Testis (tissue), 5 donors: ENCODE measurements around the gene WEE2. TPM values are rescaled to one million over a fixed set of nuclear protein-coding genes. Genes with fewer than 3 reads are reported as not detected.

Experiments used
- DNase-seq: peaks from one replicate; pipeline ENCODE4 v3.0.0-alpha.2; 2019
- H3K27ac ChIP-seq, 2 donors: fragments of 200-600 bp; sonication (generic); one replicate each; pipeline ENCODE4 v1.5.1; 2019
- H3K27me3 ChIP-seq: fragments of 200-600 bp; sonication (generic); one replicate; pipeline ENCODE4 v1.5.1; 2019
- H3K36me3 ChIP-seq: fragments of 200-600 bp; sonication (generic); one replicate; pipeline ENCODE4 v1.5.1; 2017; ENCODE audit warnings: low read depth; ENCODE audit errors: missing control alignments
- H3K4me1 ChIP-seq: fragments of 200-600 bp; sonication (generic); one replicate; pipeline ENCODE4 v1.5.1; 2019
- H3K4me3 ChIP-seq, 2 donors: fragments of 200-600 bp; sonication (generic); one replicate each; pipeline ENCODE4 v1.5.1; 2017 to 2019
- H3K9me3 ChIP-seq: fragments of 200-600 bp; sonication (generic); one replicate; pipeline ENCODE4 v1.5.1; 2017
- CTCF ChIP-seq, 3 experiments: fragments of 450-650 bp in 2 of 3; fragments of 200-600 bp in 1 of 3; sonication (generic) in 1 of 3; IDR thresholded peaks; one replicate each; pipeline ENCODE4 v1.5.1; 2016 to 2019; ENCODE audit warnings: antibody characterized with exemption in 3 of 3, mild to moderate bottlenecking in 2 of 3, moderate library complexity in 1 of 3
- POLR2A ChIP-seq: fragments of 450-650 bp; IDR thresholded peaks from one replicate; pipeline ENCODE4 v1.6.1; 2017; ENCODE audit warnings: antibody characterized with exemption, mild to moderate bottlenecking, moderate library complexity
- WGBS, 2 donors: methylation state at CpG; one replicate each; pipeline ENCODE4 v1.1.5; 2018; 5-methylcytosine and 5-hydroxymethylcytosine counted together
- intact Hi-C: fragments of 100-400 bp; cut with DNase I; formaldehyde crosslinking; loops from one replicate; pipeline ENCODE4 v1.15.1; 2023; ENCODE audit warnings: low total_unique reads
- long read RNA-seq, 2 donors: transcript quantifications; one replicate each; lab custom pipeline, GENCODE V29; 2026
- polyA plus RNA-seq: library from polyadenylated mRNA; stranded (reverse); fragments of 350-450 nt; fragmentation: Illumina TruSeq; extraction: RNeasy Lipid Tissue Mini Kit (QIAGEN cat#74804); gene quantifications from one replicate; pipeline ENCODE4 v1.2.3, GENCODE V29; 2014; ENCODE audit warnings: low read depth, low replicate concordance; ENCODE audit not compliant: insufficient read depth
- total RNA-seq, 2 donors: library from RNA; depleted of rRNA; stranded (reverse); fragments of >200 nt; gene quantifications; one replicate each; pipeline ENCODE4 v1.2.3, GENCODE V29; 2016

Gene WEE2
- total RNA-seq, result 1 to 10 TPM in 1 of 2 donors, not detected in 1; 1.4 TPM
- 0.20 TPM for polyA plus RNA-seq
- long read RNA-seq, donor 1, result 0 reads
- long read RNA-seq, donor 2, result 0 reads

DNA sequence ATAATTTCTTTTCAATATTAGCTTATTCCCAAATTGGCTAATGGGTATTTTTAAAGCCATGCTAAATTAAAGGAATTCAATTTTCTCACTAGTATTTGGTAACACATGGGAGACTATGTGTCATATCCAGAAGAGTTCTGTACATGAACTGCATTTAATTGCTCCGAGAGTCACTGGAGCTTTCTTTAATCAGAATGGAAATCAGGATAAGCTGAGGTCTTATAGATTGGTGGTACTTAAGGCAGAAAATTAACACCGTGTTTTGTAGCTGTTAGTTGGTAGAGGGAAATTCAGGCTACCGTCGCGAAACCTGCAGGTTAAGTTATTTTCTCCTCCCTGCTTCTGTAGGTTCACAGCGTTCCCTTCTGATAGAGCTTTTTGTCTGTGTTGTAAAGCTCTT lies at the start of gene WEE2:
Gene WEE2, plus strand, starts transcription at position 3 of the 400 bp plus-strand sequence. CDS start 406 bp downstream, outside the sequence.
- Histone ChIP-seq H3K4me3 (no peak within 1 kb of the TSS), H3K27me3 (no peaks in the 10 kb centered on the region), H3K36me3 (no peaks in the 10 kb centered on the region), H3K9me3 (no peaks in the 10 kb centered on the region), H3K4me1 (no peaks in the 10 kb centered on the region), H3K27ac (no peak within 1 kb of the TSS)
- WGBS, 2 donors, result 86 to 91% methylated on average over 6 of the region's 6 CpGs
- no peak for TF ChIP-seq CTCF (IDR thresholded peaks at IDR 0.05)
- no peak for TF ChIP-seq POLR2A
- intact Hi-C loops, result no loop called here
- DNase-seq, result no peak

- Histone ChIP-seq H3K9me3 (no peaks in the 10 kb centered on the region), H3K27me3 (no peaks in the 10 kb centered on the region), H3K27ac (no peak overlapping the region), H3K4me1 (no peaks in the 10 kb centered on the region), H3K4me3 (no peak overlapping the region), H3K36me3 (no peaks in the 10 kb centered on the region)
- TF ChIP-seq CTCF (IDR thresholded peaks at IDR 0.05), result no peak
- no peak for TF ChIP-seq POLR2A
- WGBS, 2 donors, result 85% methylated on average over 5 to 6 of the region's 6 CpGs
- intact Hi-C loops, result no loop called here
- DNase-seq, result no peak
Measured at GRCh38 chr7:141659501-141659900, 48.7 kb upstream of the WEE2 start.

DNA sequence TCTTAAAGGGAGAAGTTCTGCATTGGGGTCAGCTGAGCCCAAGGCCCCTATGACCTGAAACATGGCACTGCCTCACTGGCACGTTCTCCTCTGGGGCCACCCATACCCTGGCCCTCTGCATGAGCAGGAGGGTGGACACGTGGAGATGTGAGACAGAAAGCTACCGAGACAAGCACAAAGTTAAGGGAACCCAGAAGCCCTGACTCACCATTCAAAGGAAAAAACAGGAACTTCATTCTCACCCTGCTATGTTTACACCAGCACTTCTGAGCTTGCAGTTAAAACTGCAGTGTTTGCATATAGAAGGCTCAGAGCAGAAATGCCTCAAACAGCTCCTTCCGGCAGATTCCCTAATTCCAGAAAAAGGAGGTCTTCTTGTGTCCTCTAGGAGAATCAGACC lies 47.9 kb upstream of the WEE2 start:
- Histone ChIP-seq H3K4me3 (no peak overlapping the region), H3K9me3 (no peaks in the 10 kb centered on the region), H3K36me3 (no peaks in the 10 kb centered on the region), H3K27ac (no peak overlapping the region), H3K27me3 (no peaks in the 10 kb centered on the region), H3K4me1 (no peaks in the 10 kb centered on the region)
- 75 to 76% methylated on average over 4 of the region's 4 CpGs for WGBS, 2 donors
- no peak for TF ChIP-seq POLR2A
- TF ChIP-seq CTCF (IDR thresholded peaks at IDR 0.05), result no peak
- no peak for DNase-seq
- intact Hi-C loops, result no loop called here

GRCh38 chr7:141663081-141663849 lies 44.9 kb upstream of the WEE2 start:
- WGBS, 2 donors, result 74 to 76% methylated on average over 6 of the region's 6 CpGs
- no peak overlapping the region for H3K4me3 ChIP-seq
- no peak for DNase-seq
- TF ChIP-seq CTCF (IDR thresholded peaks at IDR 0.05) (no peak), POLR2A (no peak)
- H3K9me3 ChIP-seq, result no peaks in the 10 kb centered on the region
- no peak overlapping the region for H3K27ac ChIP-seq
- no peaks in the 10 kb centered on the region for H3K36me3 ChIP-seq
- H3K4me1 ChIP-seq, result no peaks in the 10 kb centered on the region
- intact Hi-C loops, result no loop called here
- no peaks in the 10 kb centered on the region for H3K27me3 ChIP-seq

DNA sequence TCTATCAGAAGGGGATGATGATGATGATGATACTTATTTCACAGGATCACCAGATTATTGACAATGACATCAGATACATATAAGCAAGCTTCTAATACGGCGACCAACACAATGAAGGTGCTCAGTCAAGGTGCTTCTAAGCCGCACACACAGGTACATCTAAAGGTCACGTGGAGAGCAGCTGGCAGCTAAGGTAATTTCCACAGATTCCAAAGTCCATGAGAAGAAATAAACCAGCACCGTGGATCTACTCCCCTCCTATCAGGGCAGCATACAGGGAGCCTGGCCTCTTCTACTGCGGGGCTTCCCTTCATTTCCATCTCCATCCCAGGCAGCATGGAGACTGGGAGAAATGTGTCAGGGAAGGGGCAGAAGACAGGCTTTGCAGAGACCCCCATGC lies 43.7 kb upstream of the WEE2 start:
- H3K36me3 ChIP-seq, result no peaks in the 10 kb centered on the region
- 94 to 95% methylated on average over 6 of the region's 6 CpGs for WGBS, 2 donors

More for the DNA sequence above, 43.7 kb upstream of the WEE2 start:
- Histone ChIP-seq H3K4me3 (no peak overlapping the region), H3K27me3 (no peaks in the 10 kb centered on the region), H3K27ac (no peak overlapping the region), H3K9me3 (no peaks in the 10 kb centered on the region), H3K4me1 (no peaks in the 10 kb centered on the region)
- TF ChIP-seq CTCF (IDR thresholded peaks at IDR 0.05) (no peak), POLR2A (no peak)
- intact Hi-C loops, result no loop called here
- no peak for DNase-seq
